ENCODE data around the gene SPSB1. TPM values are rescaled to one million over a fixed set of nuclear protein-coding genes. Genes with fewer than 3 reads are reported as not detected.

SPSB1 gene
- total RNA-seq, 1 experiment from 2014 or later = 18.2 TPM

GRCh38 chr1:9401080-9401453 is 108.4 kb downstream of the SPSB1 start:
- H3K9me3 Mint-ChIP-seq (ENCODE audit: unreplicated experiment) = no peaks in the 10 kb centered on the region
- no peaks in the 10 kb centered on the region for H3K27me3 Mint-ChIP-seq (ENCODE audit: insufficient read depth, unreplicated experiment)
- BruUV-seq (replicated peaks) = no TSS peak
- no peaks in the 10 kb centered on the region for H3K9me3 ChIP-seq
- ChIA-PET CTCF (no interaction called here), POLR2A (no interaction called here)
- no peak for DNase-seq
- TF ChIP-seq CTCF (IDR thresholded peaks at IDR 0.05; ENCODE audit: insufficient read depth in 1 of 2, low read depth in 1 of 2, low read length in 1 of 2, severe bottlenecking in 1 of 2, unreplicated experiment in 1 of 2) = no peak
- H3K4me1 Mint-ChIP-seq (ENCODE audit: low read depth, unreplicated experiment) = no peaks in the 10 kb centered on the region
- no peaks in the 10 kb centered on the region for H3K27me3 ChIP-seq (replicated peaks; ENCODE audit: control insufficient read depth, insufficient read depth, low read length)
- no peak overlapping the region for H3K4me3 ChIP-seq (ENCODE audit: low read depth, low read length)
- H3K4me1 ChIP-seq = peaks cover 18% of the 10 kb centered on the region
- no peaks in the 10 kb centered on the region for H3K36me3 ChIP-seq (ENCODE audit: control insufficient read depth, insufficient read depth, low read length)
- H3K27ac Mint-ChIP-seq (ENCODE audit: unreplicated experiment) = no peak overlapping the region
- intact Hi-C loops (cut with micrococcal nuclease; ENCODE audit: unreplicated experiment) = no loop called here
- no peak overlapping the region for H3K4me3 Mint-ChIP-seq (ENCODE audit: unreplicated experiment)
- no peaks in the 10 kb centered on the region for H3K36me3 Mint-ChIP-seq (ENCODE audit: insufficient read depth, unreplicated experiment)

- no peaks in the 10 kb centered on the region for H3K27me3 ChIP-seq (replicated peaks; ENCODE audit: control insufficient read depth, insufficient read depth, low read length)
- Mint-ChIP-seq H3K9me3 (ENCODE audit: unreplicated experiment) (no peaks in the 10 kb centered on the region), H3K4me3 (ENCODE audit: unreplicated experiment) (no peak overlapping the region), H3K4me1 (ENCODE audit: low read depth, unreplicated experiment) (no peaks in the 10 kb centered on the region), H3K36me3 (ENCODE audit: insufficient read depth, unreplicated experiment) (no peaks in the 10 kb centered on the region), H3K27me3 (ENCODE audit: insufficient read depth, unreplicated experiment) (no peaks in the 10 kb centered on the region), H3K27ac (ENCODE audit: unreplicated experiment) (no peak overlapping the region)
- no peak for TF ChIP-seq CTCF (IDR thresholded peaks at IDR 0.05; ENCODE audit: insufficient read depth in 1 of 2, low read depth in 1 of 2, low read length in 1 of 2, severe bottlenecking in 1 of 2, unreplicated experiment in 1 of 2)
- no peaks in the 10 kb centered on the region for H3K9me3 ChIP-seq
- DNase-seq = no peak
- ChIA-PET POLR2A (no interaction called here), CTCF (interaction anchor here (0.7 kb wide), 1 partner anchor 54 kb away, joined by 7 read pairs; no protein-coding TSS in a partner anchor)
- no peak overlapping the region for H3K4me3 ChIP-seq (ENCODE audit: low read depth, low read length)
- H3K36me3 ChIP-seq (ENCODE audit: control insufficient read depth, insufficient read depth, low read length) = no peaks in the 10 kb centered on the region
- no TSS peak for BruUV-seq (replicated peaks)
- intact Hi-C loops (cut with micrococcal nuclease; ENCODE audit: unreplicated experiment) = no loop called here
- H3K4me1 ChIP-seq = peaks cover 18% of the 10 kb centered on the region
Observed at GRCh38 chr1:9402256-9402616, 109.5 kb downstream of the SPSB1 start.

GRCh38 chr1:9402717-9403225 is 110.1 kb downstream of the SPSB1 start:
- ChIA-PET CTCF (interaction anchor here (0.7 kb wide), 1 partner anchor 53 kb away, joined by 7 read pairs; no protein-coding TSS in a partner anchor), POLR2A (no interaction called here)
- no peaks in the 10 kb centered on the region for H3K36me3 ChIP-seq (ENCODE audit: control insufficient read depth, insufficient read depth, low read length)
- H3K36me3 Mint-ChIP-seq (ENCODE audit: insufficient read depth, unreplicated experiment) = no peaks in the 10 kb centered on the region
- H3K27ac Mint-ChIP-seq (ENCODE audit: unreplicated experiment) = no peak overlapping the region
- no peaks in the 10 kb centered on the region for H3K9me3 ChIP-seq
- H3K9me3 Mint-ChIP-seq (ENCODE audit: unreplicated experiment) = no peaks in the 10 kb centered on the region
- H3K4me3 Mint-ChIP-seq (ENCODE audit: unreplicated experiment) = no peak overlapping the region
- H3K4me3 ChIP-seq (ENCODE audit: low read depth, low read length) = no peak overlapping the region
- H3K27me3 Mint-ChIP-seq (ENCODE audit: insufficient read depth, unreplicated experiment) = no peaks in the 10 kb centered on the region
- no peaks in the 10 kb centered on the region for H3K27me3 ChIP-seq (replicated peaks; ENCODE audit: control insufficient read depth, insufficient read depth, low read length)
- intact Hi-C loops (cut with micrococcal nuclease; ENCODE audit: unreplicated experiment) = no loop called here
- peaks cover 18% of the 10 kb centered on the region for H3K4me1 ChIP-seq
- DNase-seq = no peak
- no TSS peak for BruUV-seq (replicated peaks)
- no peak for TF ChIP-seq CTCF (IDR thresholded peaks at IDR 0.05; ENCODE audit: insufficient read depth in 1 of 2, low read depth in 1 of 2, low read length in 1 of 2, severe bottlenecking in 1 of 2, unreplicated experiment in 1 of 2)
- no peaks in the 10 kb centered on the region for H3K4me1 Mint-ChIP-seq (ENCODE audit: low read depth, unreplicated experiment)

Measured in Caco-2 (cell line).